Astrocyte (in vitro differentiated cells and primary cell): Measurements from ENCODE around the gene CD44. TPM values are rescaled to one million over a fixed set of nuclear protein-coding genes. Genes with fewer than 3 reads are reported as not detected.

ENCODE experiments used
- DNase-seq: peaks from one replicate; pipeline ENCODE4 v3.0.0-alpha.2; 2010; ENCODE audit warnings: low read depth
- FAIRE-seq: peaks from 2 replicates; lab custom pipeline; 2011; peaks lifted over from hg19 to GRCh38; lab: Jason Lieb, UNC
- H2AFZ ChIP-seq: 2 replicates; pipeline ENCODE4 v1.6.0; 2012; ENCODE audit warnings: low read depth, low read length, inconsistent platforms
- H3K27ac ChIP-seq: 2 replicates; pipeline ENCODE4 v1.5.1; 2011; ENCODE audit warnings: low read depth, low read length, inconsistent platforms
- H3K27me3 ChIP-seq: 2 replicates; pipeline ENCODE4 v1.6.0; 2011; ENCODE audit warnings: low read length, inconsistent platforms; ENCODE audit not compliant: insufficient read depth
- H3K36me3 ChIP-seq: 2 replicates; pipeline ENCODE4 v1.5.1; 2011; ENCODE audit warnings: low read length, inconsistent platforms; ENCODE audit not compliant: insufficient read depth
- H3K4me1 ChIP-seq: 2 replicates; pipeline ENCODE4 v1.5.1; 2011; ENCODE audit warnings: low read length, inconsistent platforms; ENCODE audit not compliant: insufficient read depth
- H3K4me2 ChIP-seq: 2 replicates; pipeline ENCODE4 v1.6.0; 2012; ENCODE audit warnings: low read length, inconsistent platforms
- H3K4me3 ChIP-seq: 2 replicates; pipeline ENCODE4 v1.5.1; 2011; ENCODE audit warnings: low read depth, mild to moderate bottlenecking, low read length, inconsistent platforms; ENCODE audit not compliant: insufficient read depth
- H3K79me2 ChIP-seq: 2 replicates; pipeline ENCODE4 v1.6.0; 2012; ENCODE audit warnings: mild to moderate bottlenecking, low read length, inconsistent platforms; ENCODE audit not compliant: insufficient read depth
- H3K9ac ChIP-seq: 2 replicates; pipeline ENCODE4 v1.6.0; 2012; ENCODE audit warnings: mild to moderate bottlenecking, low read length, inconsistent platforms
- H3K9me3 ChIP-seq: 2 replicates; pipeline ENCODE4 v1.5.1; 2012; ENCODE audit warnings: low read depth, mild to moderate bottlenecking, low read length, inconsistent platforms; ENCODE audit not compliant: insufficient read depth
- H4K20me1 ChIP-seq: 2 replicates; pipeline ENCODE4 v1.6.0; 2012; ENCODE audit warnings: low read length, inconsistent platforms; ENCODE audit not compliant: insufficient read depth
- H3K27ac Mint-ChIP-seq: one replicate; pipeline ENCODE4 v1.8.0; 2021; ENCODE audit warnings: mild to moderate bottlenecking, mixed read lengths; ENCODE audit not compliant: unreplicated experiment
- H3K27me3 Mint-ChIP-seq: one replicate; pipeline ENCODE4 v1.8.0; 2021; ENCODE audit warnings: low read depth, mixed read lengths; ENCODE audit not compliant: unreplicated experiment
- H3K36me3 Mint-ChIP-seq: one replicate; pipeline ENCODE4 v1.8.0; 2021; ENCODE audit warnings: low read depth, mixed read lengths; ENCODE audit not compliant: unreplicated experiment
- H3K4me1 Mint-ChIP-seq: one replicate; pipeline ENCODE4 v1.8.0; 2021; ENCODE audit warnings: low read depth, mixed read lengths; ENCODE audit not compliant: unreplicated experiment
- H3K4me3 Mint-ChIP-seq: one replicate; pipeline ENCODE4 v1.8.0; 2021; ENCODE audit warnings: mild to moderate bottlenecking, moderate library complexity, mixed read lengths; ENCODE audit not compliant: unreplicated experiment
- H3K9me3 Mint-ChIP-seq: one replicate; pipeline ENCODE4 v1.8.0; 2021; ENCODE audit warnings: mild to moderate bottlenecking, mixed read lengths; ENCODE audit not compliant: unreplicated experiment
- CTCF ChIP-seq: IDR thresholded peaks from 2 replicates; pipeline ENCODE4 v1.5.1; 2011; ENCODE audit warnings: low read depth, mild to moderate bottlenecking, inconsistent platforms, low read length, moderate library complexity; ENCODE audit not compliant: insufficient read depth
- EZH2 ChIP-seq: IDR thresholded peaks from 2 replicates; pipeline ENCODE4 v1.6.1; 2012; ENCODE audit warnings: mild to moderate bottlenecking, low read length, inconsistent platforms; ENCODE audit not compliant: insufficient read depth
- total RNA-seq: library from RNA; stranded (reverse); gene quantifications from 2 replicates; pipeline ENCODE4 v1.2.1, GENCODE V29; 2021

The CD44 gene
- total RNA-seq, 1 donor from 2014 or later, result 154 TPM

GRCh38 chr11:35235936-35236666 lies 97.1 kb downstream of the CD44 start:
- H3K9me3 Mint-ChIP-seq, result peaks cover 4% of the 10 kb centered on the region
- H3K4me3 ChIP-seq, result no peak overlapping the region
- H3K27me3 Mint-ChIP-seq, result peaks cover 4% of the 10 kb centered on the region
- no peak overlapping the region for H3K4me3 Mint-ChIP-seq
- H3K4me1 Mint-ChIP-seq, result peaks cover 8% of the 10 kb centered on the region
- H2AFZ ChIP-seq, result no peak overlapping the region
- peak overlapping the region; percentile 83 for H3K27ac Mint-ChIP-seq
- DNase-seq, result peak; percentile 87
- H3K36me3 Mint-ChIP-seq, result peaks cover under 1% of the 10 kb centered on the region
- TF ChIP-seq CTCF, result no peak
- TF ChIP-seq EZH2, result no peak
- no peaks in the 10 kb centered on the region for H3K9me3 ChIP-seq
- peaks cover 18% of the 10 kb centered on the region for H3K4me1 ChIP-seq
- H3K27me3 ChIP-seq, result no peaks in the 10 kb centered on the region
- no peaks in the 10 kb centered on the region for H3K79me2 ChIP-seq
- peak overlapping the region; percentile 35 for H3K27ac ChIP-seq
- H3K9ac ChIP-seq, result no peak overlapping the region
- peak overlapping the region; percentile 16 for H3K4me2 ChIP-seq
- peaks cover 6% of the 10 kb centered on the region for H3K36me3 ChIP-seq
- FAIRE-seq, result no peak
- no peaks in the 10 kb centered on the region for H4K20me1 ChIP-seq

DNA sequence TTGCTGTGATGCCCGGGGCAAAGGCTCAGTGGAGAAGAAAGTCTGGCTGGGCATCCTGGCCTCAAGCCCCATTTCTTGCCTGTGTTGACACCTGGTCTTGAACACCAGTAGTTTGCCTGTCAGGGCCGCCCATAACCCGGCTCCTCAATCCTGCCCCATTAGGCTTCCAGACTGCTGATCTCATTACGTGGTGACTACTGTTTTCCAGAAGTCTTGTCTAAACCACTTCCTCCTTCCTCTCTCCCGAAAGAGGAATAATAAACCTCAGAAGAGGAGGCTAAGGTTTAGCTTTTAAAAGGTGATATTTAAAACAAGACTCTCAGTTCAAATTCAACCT lies 97.7 kb downstream of the CD44 start:
- Histone ChIP-seq H3K36me3 (peaks cover under 1% of the 10 kb centered on the region), H2AFZ (no peak overlapping the region), H4K20me1 (no peaks in the 10 kb centered on the region), H3K9ac (no peak overlapping the region), H3K79me2 (no peaks in the 10 kb centered on the region), H3K27me3 (no peaks in the 10 kb centered on the region), H3K9me3 (no peaks in the 10 kb centered on the region), H3K27ac (peak overlapping the region; percentile 35), H3K4me2 (peak overlapping the region; percentile 16), H3K4me3 (no peak overlapping the region), H3K4me1 (peaks cover 18% of the 10 kb centered on the region)
- peaks cover 4% of the 10 kb centered on the region for H3K27me3 Mint-ChIP-seq
- TF ChIP-seq CTCF (no peak), EZH2 (no peak)
- no peak overlapping the region for H3K4me3 Mint-ChIP-seq
- peak overlapping the region; percentile 83 for H3K27ac Mint-ChIP-seq
- DNase-seq, result peak; percentile 84
- FAIRE-seq, result peak; percentile 78
- peaks cover 4% of the 10 kb centered on the region for H3K9me3 Mint-ChIP-seq
- no peaks in the 10 kb centered on the region for H3K36me3 Mint-ChIP-seq
- peaks cover 8% of the 10 kb centered on the region for H3K4me1 Mint-ChIP-seq

- no peak for TF ChIP-seq CTCF
- peaks cover 4% of the 10 kb centered on the region for H3K9me3 Mint-ChIP-seq
- Histone ChIP-seq H3K4me1 (peaks cover 18% of the 10 kb centered on the region), H4K20me1 (no peaks in the 10 kb centered on the region), H3K4me2 (no peak overlapping the region), H3K27me3 (no peaks in the 10 kb centered on the region), H3K79me2 (no peaks in the 10 kb centered on the region), H2AFZ (no peak overlapping the region), H3K9me3 (no peaks in the 10 kb centered on the region), H3K9ac (no peak overlapping the region), H3K36me3 (no peaks in the 10 kb centered on the region), H3K27ac (peak overlapping the region; percentile 35), H3K4me3 (no peak overlapping the region)
- FAIRE-seq (no peak), DNase-seq (no peak)
- peak overlapping the region; percentile 83 for H3K27ac Mint-ChIP-seq
- no peaks in the 10 kb centered on the region for H3K36me3 Mint-ChIP-seq
- peaks cover 4% of the 10 kb centered on the region for H3K27me3 Mint-ChIP-seq
- H3K4me1 Mint-ChIP-seq, result peaks cover 8% of the 10 kb centered on the region
- H3K4me3 Mint-ChIP-seq, result no peak overlapping the region
Measured at GRCh38 chr11:35237351-35237750, 98.4 kb downstream of the CD44 start.
